Trophoblast cell (in vitro differentiated cells and primary cell): ENCODE results near the gene MRPS18B. TPM values are rescaled to one million over a fixed set of nuclear protein-coding genes. Genes with fewer than 3 reads are reported as not detected.

Source experiments
- DNase-seq, 2 donors: peaks; one replicate each; pipeline ENCODE4 v3.0.0-alpha.2; 2016
- H2AFZ ChIP-seq: 2 replicates; pipeline ENCODE4 v1.6.1; 2013; ENCODE audit warnings: low read length, moderate library complexity, mild to moderate bottlenecking; ENCODE audit not compliant: insufficient read depth, poor library complexity
- H2AK5ac ChIP-seq: 2 replicates; pipeline ENCODE4 v1.6.1; 2013; ENCODE audit warnings: mild to moderate bottlenecking, low read length
- H2BK120ac ChIP-seq: 2 replicates; pipeline ENCODE4 v1.6.1; 2013; ENCODE audit warnings: low read length, mild to moderate bottlenecking, moderate library complexity; ENCODE audit not compliant: insufficient read depth, poor library complexity
- H2BK12ac ChIP-seq: 2 replicates; pipeline ENCODE4 v1.6.1; 2013; ENCODE audit warnings: mild to moderate bottlenecking, low read length, moderate library complexity
- H2BK5ac ChIP-seq: 2 replicates; pipeline ENCODE4 v1.6.1; 2013; ENCODE audit warnings: low read length, low read depth, moderate library complexity, mild to moderate bottlenecking; ENCODE audit not compliant: poor library complexity
- H3K14ac ChIP-seq: 2 replicates; pipeline ENCODE4 v1.6.1; 2013; ENCODE audit warnings: mild to moderate bottlenecking, low read length
- H3K18ac ChIP-seq: 2 replicates; pipeline ENCODE4 v1.6.1; 2013; ENCODE audit warnings: mild to moderate bottlenecking, low read length
- H3K23ac ChIP-seq: 2 replicates; pipeline ENCODE4 v1.6.1; 2013; ENCODE audit warnings: low read length
- H3K27ac ChIP-seq: 2 replicates; pipeline ENCODE4 v1.5.1; 2013; ENCODE audit warnings: low read depth, mild to moderate bottlenecking, inconsistent platforms, low read length, moderate library complexity
- H3K27me3 ChIP-seq: 2 replicates; pipeline ENCODE4 v1.6.1; 2013; ENCODE audit warnings: inconsistent platforms, mild to moderate bottlenecking, low read length, moderate library complexity; ENCODE audit not compliant: insufficient read depth
- H3K36me3 ChIP-seq, 2 experiments: 1 replicate in 1 of 2; 2 replicates in 1 of 2; pipeline ENCODE4 v1.6.1; 2013; ENCODE audit warnings: low read length in 2 of 2, mild to moderate bottlenecking in 2 of 2, moderate library complexity in 1 of 2; ENCODE audit not compliant: insufficient read depth in 2 of 2, control insufficient read depth in 1 of 2
- H3K4ac ChIP-seq: 2 replicates; pipeline ENCODE4 v1.6.1; 2013; ENCODE audit warnings: low read depth, mild to moderate bottlenecking, low read length, moderate library complexity
- H3K4me1 ChIP-seq, 2 experiments: 1 replicate in 1 of 2; 2 replicates in 1 of 2; pipeline ENCODE4 v1.6.1; 2013; ENCODE audit warnings: low read length in 2 of 2, mild to moderate bottlenecking in 2 of 2, moderate library complexity in 1 of 2; ENCODE audit not compliant: insufficient read depth in 2 of 2, control insufficient read depth in 1 of 2
- H3K4me2 ChIP-seq: 2 replicates; pipeline ENCODE4 v1.6.1; 2013; ENCODE audit warnings: inconsistent platforms, mild to moderate bottlenecking, low read length, moderate library complexity
- H3K4me3 ChIP-seq: 2 replicates; pipeline ENCODE4 v1.5.1; 2013; ENCODE audit warnings: mild to moderate bottlenecking, low read depth, low read length, inconsistent platforms
- H3K79me1 ChIP-seq: one replicate; pipeline ENCODE4 v1.6.1; 2013; ENCODE audit warnings: low read length
- H3K79me2 ChIP-seq: 2 replicates; pipeline ENCODE4 v1.6.1; 2013; ENCODE audit warnings: low read length, mild to moderate bottlenecking; ENCODE audit not compliant: control insufficient read depth, insufficient read depth, poor library complexity
- H3K9ac ChIP-seq: 2 replicates; pipeline ENCODE4 v1.6.1; 2013; ENCODE audit warnings: mild to moderate bottlenecking, low read length
- H3K9me3 ChIP-seq: 2 replicates; pipeline ENCODE4 v1.6.1; 2013; ENCODE audit warnings: low read depth, mild to moderate bottlenecking, control low read depth, inconsistent platforms, low read length; ENCODE audit not compliant: insufficient read depth
- H4K12ac ChIP-seq: 2 replicates; pipeline ENCODE4 v1.6.1; 2013; ENCODE audit warnings: low read depth, mild to moderate bottlenecking, low read length, moderate library complexity
- H4K8ac ChIP-seq: 2 replicates; pipeline ENCODE4 v1.6.1; 2013; ENCODE audit warnings: low read depth, mild to moderate bottlenecking, low read length, moderate library complexity
- H4K91ac ChIP-seq: one replicate; pipeline ENCODE4 v1.6.1; 2013; ENCODE audit warnings: low read depth, mild to moderate bottlenecking, low read length, moderate library complexity
- WGBS: extraction: QIAGEN DNeasy Blood & Tissue Kit; methylation state at CpG from one replicate; pipeline ENCODE4 v1.1.7; 2013; ENCODE audit warnings: missing lambda C conversion rate; ENCODE audit not compliant: insufficient read length, insufficient coverage; ENCODE audit errors: extremely low coverage; 5-methylcytosine and 5-hydroxymethylcytosine counted together
- polyA plus RNA-seq: library from polyadenylated mRNA; stranded (reverse); fragments of 200-250 nt; gene quantifications from 2 replicates; pipeline ENCODE4 v1.2.3, GENCODE V29; 2013

Gene MRPS18B
- 35.8 and 36.9 TPM in 2 replicates for polyA plus RNA-seq

GRCh38 chr6:30617565-30618269 is at the start of gene MRPS18B:
TSS of gene MRPS18B (plus strand) at chr6:30617840. CDS start at chr6:30617866, 26 bp downstream.
- Histone ChIP-seq H2BK120ac (peak within 1 kb of the TSS; percentile 57), H3K4me1 (peaks cover 3 to 6% of the 10 kb centered on the region in 2 experiments), H3K4me3 (peak within 1 kb of the TSS; percentile 85), H3K18ac (peak within 1 kb of the TSS; percentile 69), H3K23ac (no peak within 1 kb of the TSS), H2BK5ac (peak within 1 kb of the TSS; percentile 81), H4K12ac (peak within 1 kb of the TSS; percentile 89), H3K79me2 (peaks cover 15% of the 10 kb centered on the region), H3K36me3 (peaks cover 16 to 20% of the 10 kb centered on the region in 2 experiments), H3K27ac (peak within 1 kb of the TSS; percentile 90), H4K91ac (peak within 1 kb of the TSS; percentile 89), H3K27me3 (no peaks in the 10 kb centered on the region), H3K14ac (peak within 1 kb of the TSS; percentile 88), H2AFZ (peak within 1 kb of the TSS; percentile 46), H3K9me3 (no peaks in the 10 kb centered on the region), H2BK12ac (no peak within 1 kb of the TSS), H2AK5ac (peak within 1 kb of the TSS; percentile 90), H3K4ac (peak within 1 kb of the TSS; percentile 97), H3K9ac (peak within 1 kb of the TSS; percentile 98), H3K79me1 (peaks cover 16% of the 10 kb centered on the region), H3K4me2 (peak within 1 kb of the TSS; percentile 81), H4K8ac (peak within 1 kb of the TSS; percentile 94)
- WGBS: no CpG with 5 or more reads among the region's 34 CpGs
- DNase-seq: peak; percentile 98 to 99

DNA sequence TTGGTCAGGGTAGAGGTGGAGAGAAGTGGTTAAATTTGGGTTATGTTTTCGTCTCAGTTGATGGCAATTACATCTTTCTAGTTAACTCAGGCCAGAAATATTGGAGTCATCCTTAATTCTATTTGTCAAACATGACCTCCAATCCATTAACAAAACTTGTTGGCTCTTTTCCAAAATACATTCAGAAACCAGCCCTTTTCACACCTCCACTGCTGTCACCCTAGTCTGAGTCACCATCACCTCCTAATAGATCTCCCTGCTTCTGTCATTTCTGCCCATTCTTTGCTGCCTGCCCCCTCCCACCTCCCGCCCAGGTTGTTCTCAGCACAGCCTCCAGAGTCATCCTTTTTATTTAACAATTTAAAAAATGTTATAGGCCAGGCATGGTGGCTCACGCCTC is 49.4 kb upstream of the MRPS18B start:
- Histone ChIP-seq H3K4me3 (no peak overlapping the region), H4K91ac (no peak overlapping the region), H3K79me2 (peaks cover 4% of the 10 kb centered on the region), H2AFZ (no peak overlapping the region), H3K14ac (no peak overlapping the region), H2AK5ac (no peak overlapping the region), H4K8ac (no peak overlapping the region), H2BK12ac (no peak overlapping the region), H3K23ac (no peak overlapping the region), H3K27ac (no peak overlapping the region), H3K36me3 (peaks cover 0 to 1% of the 10 kb centered on the region in 2 experiments), H4K12ac (no peak overlapping the region), H3K27me3 (no peaks in the 10 kb centered on the region), H2BK5ac (no peak overlapping the region), H3K9ac (no peak overlapping the region), H3K4me1 (peaks cover 7 to 9% of the 10 kb centered on the region in 2 experiments), H3K4me2 (no peak overlapping the region), H3K9me3 (no peaks in the 10 kb centered on the region), H3K18ac (no peak overlapping the region), H3K4ac (no peak overlapping the region), H3K79me1 (peaks cover 9% of the 10 kb centered on the region), H2BK120ac (no peak overlapping the region)
- no CpG with 5 or more reads among the region's 3 CpGs for WGBS
- no peak for DNase-seq

DNA sequence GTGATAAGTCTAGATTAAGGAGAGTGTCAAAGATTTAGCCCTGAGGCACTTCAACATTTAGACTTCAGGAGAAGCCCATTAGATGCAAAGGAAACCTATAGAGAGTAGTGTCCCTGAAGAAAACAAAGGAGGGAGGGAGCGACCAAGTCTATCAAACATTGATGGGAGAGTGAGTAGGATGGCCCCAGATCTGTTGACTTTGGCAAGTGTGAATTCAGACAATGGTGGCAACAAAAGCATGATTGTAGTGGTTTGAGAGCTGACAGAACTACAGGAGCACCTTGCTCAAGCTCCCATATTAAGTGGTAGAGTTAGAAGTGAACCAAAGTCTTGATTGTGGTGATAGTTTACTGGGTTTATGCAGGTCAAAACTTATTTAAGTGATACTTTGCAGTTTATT is 47.4 kb upstream of the MRPS18B start:
- Histone ChIP-seq H4K8ac (no peak overlapping the region), H3K9me3 (no peaks in the 10 kb centered on the region), H3K14ac (no peak overlapping the region), H2BK120ac (no peak overlapping the region), H3K27me3 (no peaks in the 10 kb centered on the region), H3K4me1 (peaks cover 7 to 9% of the 10 kb centered on the region in 2 experiments), H4K91ac (no peak overlapping the region), H2AK5ac (no peak overlapping the region), H3K23ac (no peak overlapping the region), H3K4me2 (no peak overlapping the region), H3K18ac (no peak overlapping the region), H3K79me1 (peaks cover 9% of the 10 kb centered on the region), H3K4ac (no peak overlapping the region), H2BK12ac (no peak overlapping the region), H3K4me3 (no peak overlapping the region), H3K27ac (no peak overlapping the region), H3K79me2 (peaks cover 4% of the 10 kb centered on the region), H2BK5ac (no peak overlapping the region), H3K36me3 (no peaks in the 10 kb centered on the region), H3K9ac (no peak overlapping the region), H4K12ac (no peak overlapping the region), H2AFZ (no peak overlapping the region)
- no peak for DNase-seq
- no CpG with 5 or more reads among the region's 1 CpG for WGBS

- Histone ChIP-seq H3K27me3 (no peaks in the 10 kb centered on the region), H4K91ac (no peak overlapping the region), H3K23ac (no peak overlapping the region), H3K9ac (peak overlapping the region; percentile 22), H3K9me3 (no peaks in the 10 kb centered on the region), H3K4ac (peak overlapping the region; percentile 4), H4K8ac (peak overlapping the region; percentile 63), H2AK5ac (no peak overlapping the region), H4K12ac (peak overlapping the region; percentile 45), H3K27ac (no peak overlapping the region), H3K36me3 (no peaks in the 10 kb centered on the region), H2BK5ac (no peak overlapping the region), H2BK12ac (no peak overlapping the region), H2BK120ac (no peak overlapping the region), H3K4me2 (peak overlapping the region; percentile 68), H3K4me1 (peaks cover 7 to 9% of the 10 kb centered on the region in 2 experiments), H3K79me2 (peaks cover 4% of the 10 kb centered on the region), H3K4me3 (peak overlapping the region; percentile 65), H3K18ac (peak overlapping the region; percentile 32), H3K14ac (peak overlapping the region; percentile 58), H2AFZ (peak overlapping the region; percentile 86), H3K79me1 (peaks cover 9% of the 10 kb centered on the region)
- DNase-seq: peak in 1 of 2 donors; percentile 20
- WGBS: no CpG with 5 or more reads among the region's 18 CpGs
Observed at GRCh38 chr6:30570740-30571074, 46.9 kb upstream of the MRPS18B start.
